HG03442 (cell line): ENCODE measurements around the gene RIT2.

Experiments
- ATAC-seq: cut with Tn5 transposase; IDR thresholded peaks from one replicate; pipeline ENCODE4 v1.9.1; 2021; ENCODE audit warnings: mild to moderate bottlenecking, moderate library complexity; ENCODE audit not compliant: unreplicated experiment

RIT2 gene

DNA sequence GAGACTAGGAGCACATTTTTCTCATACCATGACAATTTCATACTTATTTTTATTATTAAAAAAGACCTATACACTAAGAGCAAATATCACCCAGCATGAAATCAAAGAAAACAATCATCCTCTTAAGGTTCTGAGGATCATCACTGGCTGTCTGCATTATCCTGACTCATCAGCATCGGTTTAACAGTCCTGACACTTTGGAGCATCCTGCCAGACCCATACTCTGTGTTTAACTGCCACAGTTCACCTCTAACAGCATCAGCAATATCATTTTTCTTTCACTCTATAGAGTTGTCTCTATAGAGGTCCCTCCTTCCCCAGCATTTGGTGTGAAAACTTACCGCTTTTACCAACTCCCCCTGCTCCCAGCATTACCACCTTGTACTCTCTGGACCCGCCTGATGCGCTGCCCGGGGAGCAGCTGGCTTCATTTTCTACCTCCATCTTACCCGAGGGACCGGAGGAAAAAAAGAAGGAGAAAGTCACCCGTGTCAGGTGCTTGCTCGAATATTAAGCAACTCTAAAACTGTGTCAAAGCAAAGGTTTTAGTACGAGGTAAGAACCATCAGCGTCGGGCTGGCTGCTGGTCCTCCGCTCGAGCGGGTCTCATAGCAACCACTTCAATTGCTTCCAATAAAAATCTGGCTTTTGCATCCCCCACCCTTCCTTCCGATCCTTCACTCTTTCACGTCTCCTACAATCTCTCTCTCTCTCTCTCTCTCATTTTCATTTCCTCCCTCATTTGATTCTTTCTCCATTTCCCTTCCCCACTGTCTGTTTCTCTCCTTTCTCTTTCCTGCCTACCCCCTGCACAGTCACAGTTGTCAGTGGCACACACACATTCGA lies at the start of gene RIT2:
RIT2 (minus strand) TSS at position 610 of the 846 bp plus-strand sequence.
- no peak for ATAC-seq

- ATAC-seq, result no peak
These were observed 46.0 kb upstream of the RIT2 start for GRCh38 chr18:43161528-43161927.

DNA sequence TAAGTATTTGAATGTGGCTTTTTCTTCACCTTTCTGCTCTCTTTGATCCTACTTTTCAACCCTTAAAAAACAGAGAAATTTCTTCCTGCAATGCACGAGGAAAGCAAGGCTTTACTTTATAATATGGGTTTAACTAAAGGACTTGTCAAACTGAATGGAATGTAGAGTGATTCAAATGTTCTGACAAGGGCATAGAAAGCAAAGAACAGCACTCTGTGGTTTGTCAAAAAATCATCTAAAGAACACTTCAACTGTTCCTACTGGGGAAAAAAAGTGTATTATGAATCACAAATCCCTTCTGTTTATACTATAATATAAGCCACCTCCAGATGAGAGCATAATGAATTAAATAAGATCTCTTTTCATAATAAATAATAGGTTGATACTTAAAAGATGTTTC lies 45.0 kb upstream of the RIT2 start:
- no peak for ATAC-seq

- no peak for ATAC-seq
These were observed 44.4 kb upstream of the RIT2 start for GRCh38 chr18:43159926-43160325.

- no peak for ATAC-seq
These were observed 43.7 kb upstream of the RIT2 start for GRCh38 chr18:43159086-43159770.

DNA sequence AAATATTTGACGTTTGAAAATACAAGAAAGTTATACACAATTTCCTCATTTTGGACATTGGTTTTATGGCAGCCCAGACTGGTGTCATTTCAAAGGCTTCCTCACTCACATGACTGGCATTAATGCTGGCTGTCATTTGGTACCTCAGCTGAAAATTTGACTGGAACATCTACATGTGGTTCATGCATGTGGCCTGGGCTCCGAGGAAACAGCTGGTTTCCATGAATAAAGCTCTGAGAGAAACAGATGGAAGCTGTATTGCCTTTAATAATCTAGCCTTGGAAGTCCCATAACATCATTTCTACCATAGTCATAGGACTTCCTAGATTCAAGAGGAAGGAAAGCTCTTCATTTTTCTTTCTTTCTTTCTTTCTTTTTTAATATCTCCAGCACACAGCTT lies 42.9 kb upstream of the RIT2 start:
- ATAC-seq, result no peak

DNA sequence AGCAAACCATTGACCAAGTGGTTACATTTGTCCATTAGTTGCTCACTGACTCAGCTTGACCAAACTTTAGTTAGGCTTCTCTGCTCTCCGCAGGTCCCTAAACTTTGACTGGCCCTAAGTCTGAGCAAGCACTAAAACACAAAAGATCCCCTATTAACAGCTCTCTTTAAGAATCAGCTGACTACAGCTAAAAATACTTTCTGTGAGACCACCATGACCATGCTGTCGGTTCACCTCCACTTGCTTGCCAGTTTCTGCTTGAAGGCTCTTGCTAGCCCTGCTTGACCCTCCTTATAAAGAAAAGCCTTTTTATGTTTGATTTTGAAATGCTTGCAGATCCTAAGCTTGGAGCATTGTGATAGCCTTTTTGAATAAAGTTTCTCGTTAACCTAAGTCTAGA lies 40.4 kb upstream of the RIT2 start:
- no peak for ATAC-seq

DNA sequence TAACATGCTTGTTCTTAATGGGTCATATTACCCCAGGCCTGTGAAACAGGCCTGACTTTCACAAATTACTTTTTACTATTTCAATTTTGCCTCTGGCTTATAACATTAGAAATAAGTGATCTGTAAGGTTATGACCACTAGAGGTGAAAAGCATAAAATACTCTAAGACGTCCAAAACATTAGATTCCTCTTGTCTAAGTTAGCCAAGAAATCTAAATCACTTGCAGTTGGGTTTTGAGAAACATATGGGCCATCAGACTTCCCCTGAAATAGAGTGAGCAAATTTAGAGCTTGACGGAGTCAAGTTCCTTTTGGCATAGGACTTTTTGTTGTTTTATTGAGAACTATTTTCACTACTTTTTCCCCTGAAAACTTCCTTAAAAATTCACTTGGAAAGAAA lies 32.7 kb upstream of the RIT2 start:
- ATAC-seq, result no peak

- no peak for ATAC-seq
These were observed 25.7 kb upstream of the RIT2 start for GRCh38 chr18:43141208-43141607.

GRCh38 chr18:43139288-43139946 lies 23.9 kb upstream of the RIT2 start:
- no peak for ATAC-seq

- ATAC-seq, result no peak
These were observed 19.4 kb upstream of the RIT2 start for GRCh38 chr18:43134876-43135275.

DNA sequence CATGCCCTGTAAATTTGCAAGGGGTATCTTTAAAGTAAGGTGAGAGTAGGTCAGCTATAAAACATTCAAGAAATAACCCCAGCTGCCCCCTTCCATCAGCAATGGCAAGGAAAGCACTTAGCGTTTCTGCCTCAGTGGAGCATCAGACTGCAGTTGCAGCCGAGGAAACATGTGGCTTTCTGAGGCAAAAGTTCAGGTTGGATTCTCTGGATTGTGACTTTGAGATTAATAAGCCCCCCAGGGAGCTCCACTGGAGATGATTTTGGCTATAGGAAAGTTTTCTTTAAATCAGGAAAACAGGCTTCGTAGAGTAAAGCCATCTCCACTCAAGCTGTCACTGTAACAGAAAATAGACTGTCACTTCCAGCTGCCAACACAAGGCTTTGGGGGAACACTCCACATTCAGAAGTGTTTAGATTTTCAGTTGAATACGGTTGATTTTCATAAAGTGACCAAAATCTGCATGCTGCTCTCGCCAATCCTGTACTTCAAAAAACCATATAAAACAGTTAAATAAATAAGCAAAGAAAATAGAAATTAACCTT lies 15.3 kb upstream of the RIT2 start:
- ATAC-seq, result no peak

DNA sequence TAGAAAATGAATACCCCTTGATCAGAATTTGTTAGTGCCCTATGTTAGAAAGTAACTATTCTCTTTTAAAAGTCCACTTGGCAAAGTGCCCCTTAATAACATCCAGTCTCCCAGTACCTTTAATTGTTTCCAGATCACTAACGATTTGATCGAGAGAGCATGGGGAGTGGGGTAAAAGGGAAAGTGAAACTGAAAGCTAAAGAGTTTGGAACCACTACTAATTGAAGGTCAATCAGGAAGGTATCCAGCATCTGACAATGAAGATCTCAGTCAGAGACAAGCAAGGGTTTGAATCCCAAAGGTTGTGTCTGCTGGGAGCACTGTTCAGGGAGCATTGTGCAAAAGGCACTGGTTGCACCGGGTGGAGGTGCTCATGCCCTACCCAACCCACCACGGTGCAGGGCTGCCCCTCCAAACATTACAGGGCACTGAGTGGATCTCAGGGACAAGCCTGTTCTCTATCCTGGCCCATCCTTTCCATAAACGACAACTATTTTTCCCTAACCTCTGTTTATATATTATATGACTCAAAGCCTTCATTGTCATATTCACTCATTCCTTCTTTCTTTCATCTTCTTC lies 14.6 kb upstream of the RIT2 start:
- no peak for ATAC-seq

- no peak for ATAC-seq
These were observed 10.0 kb upstream of the RIT2 start for GRCh38 chr18:43125471-43125870.

DNA sequence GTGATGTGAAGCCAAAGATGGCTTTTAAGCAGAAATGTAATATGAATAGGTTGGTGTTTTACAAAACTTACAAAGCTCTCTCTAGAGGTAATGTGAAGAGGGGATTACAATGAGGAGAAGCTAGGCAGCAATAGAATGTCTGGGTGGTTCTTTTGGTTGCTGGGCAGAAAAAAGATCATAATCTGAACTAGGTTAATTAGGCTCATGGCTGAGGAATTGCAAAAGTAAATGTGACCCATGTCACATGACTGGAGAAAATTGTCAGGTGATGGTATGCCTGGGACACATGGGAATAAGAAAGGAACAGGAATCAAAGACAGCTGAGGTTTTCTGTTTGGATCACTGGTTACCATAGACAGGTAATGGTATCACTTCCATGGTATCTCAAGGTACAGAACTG lies 7.5 kb upstream of the RIT2 start:
- no peak for ATAC-seq

DNA sequence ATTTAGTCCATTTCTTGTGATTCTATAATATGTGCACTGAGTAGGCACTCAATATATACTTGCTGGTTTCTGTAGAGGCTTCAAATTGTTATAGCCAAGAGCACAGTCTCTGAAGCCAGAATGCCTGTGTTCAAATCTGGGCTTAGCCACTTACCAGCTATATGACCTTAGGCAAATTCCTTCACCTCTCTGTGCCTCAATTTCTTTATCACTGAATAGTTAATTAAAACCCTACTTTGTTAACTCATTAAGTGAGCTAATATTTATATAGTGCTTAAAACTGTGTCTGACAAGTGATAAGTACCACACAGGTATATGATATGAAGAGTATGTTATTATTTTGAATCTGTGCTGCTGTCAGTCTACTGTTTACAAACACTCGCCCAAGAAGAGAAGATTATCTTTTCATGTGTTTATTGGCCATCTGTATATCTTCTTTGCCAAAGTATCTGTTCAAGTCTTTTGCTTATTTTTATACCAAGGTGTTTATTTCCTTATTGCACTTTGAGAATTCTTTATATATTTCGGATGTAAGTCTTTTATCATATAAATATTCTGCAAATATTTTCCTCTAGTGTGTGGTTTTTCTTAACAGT lies 1.3 kb upstream of the RIT2 start:
- no peak for ATAC-seq

DNA sequence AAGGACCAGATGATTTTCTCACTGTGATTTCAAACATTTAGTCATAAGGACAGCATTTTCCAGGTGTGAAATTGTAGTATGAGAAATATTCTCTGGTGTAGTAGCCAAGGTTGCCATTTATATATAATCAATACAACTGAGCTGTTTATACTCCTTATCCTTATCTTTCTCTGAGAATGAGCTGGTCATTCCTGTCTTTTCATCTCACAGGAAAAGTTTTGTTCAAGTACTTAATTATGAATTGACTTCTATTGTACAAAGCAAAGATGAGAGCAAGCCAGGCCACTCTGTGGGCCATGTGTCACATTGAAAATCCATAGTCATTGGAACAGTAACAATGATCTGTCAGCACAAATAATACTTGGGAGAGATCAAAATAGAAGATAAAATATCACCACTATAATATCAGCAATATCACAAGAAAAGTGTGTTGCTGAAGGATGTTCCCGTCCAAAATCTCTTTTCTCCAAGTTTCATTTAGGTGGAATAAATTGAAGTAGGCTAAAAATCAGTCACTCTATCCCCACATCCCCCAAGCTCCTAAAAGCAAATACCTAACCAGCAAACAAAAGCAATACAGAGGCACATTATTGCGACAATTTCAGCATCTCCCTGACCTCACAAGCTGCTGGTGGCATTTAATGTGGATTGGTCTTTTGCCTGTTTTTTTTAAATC lies 2.1 kb downstream of the RIT2 start:
- ATAC-seq, result no peak

DNA sequence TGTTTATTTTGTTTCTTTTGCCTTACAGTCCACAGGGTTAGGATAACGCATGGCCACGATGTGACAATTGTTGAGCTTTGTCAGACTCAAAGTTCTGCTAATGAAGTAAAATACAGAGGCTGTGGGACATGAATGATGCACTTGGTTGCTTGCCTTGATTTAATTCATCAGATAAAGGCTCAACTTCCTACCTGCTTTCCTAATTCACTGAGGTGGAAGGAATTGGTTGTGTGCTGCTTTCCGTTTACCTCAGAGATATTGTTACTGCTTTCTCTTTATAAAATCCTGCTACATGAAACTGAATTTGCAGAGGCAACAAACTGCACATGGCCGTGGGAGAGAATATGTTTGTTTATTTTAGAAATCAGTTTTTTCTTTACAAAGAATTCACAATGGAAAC lies 6.6 kb downstream of the RIT2 start:
- ATAC-seq, result no peak

DNA sequence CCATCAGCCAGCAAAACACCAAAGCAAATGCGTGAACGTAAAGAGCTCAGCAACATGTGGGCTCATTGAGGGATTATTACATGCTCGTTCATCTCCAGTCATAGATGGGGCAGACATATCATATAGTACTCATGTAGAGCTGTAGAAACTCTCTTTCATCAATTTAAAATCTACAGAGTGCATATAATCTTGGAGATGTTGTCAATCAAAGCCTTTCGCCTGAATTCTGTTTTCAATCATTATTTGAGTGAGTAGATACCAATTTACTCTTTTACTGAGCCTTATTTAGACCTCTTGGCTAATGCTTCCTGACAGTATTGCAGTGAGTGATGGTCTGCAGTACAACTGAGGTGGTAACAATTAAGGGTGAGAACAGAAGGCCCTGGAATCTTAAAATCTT lies 7.0 kb downstream of the RIT2 start:
- ATAC-seq, result no peak

GRCh38 chr18:43093646-43094045 lies 21.8 kb downstream of the RIT2 start:
- no peak for ATAC-seq
